ENCODE results near the gene ESF1. TPM values are rescaled to one million over a fixed set of nuclear protein-coding genes. Genes with fewer than 3 reads are reported as not detected.

The ESF1 gene
- total RNA-seq, 5 donors from 2014 or later (not counting 1 experiment from before 2014, with no cell fraction given) = 9.4 to 14.2 (median 12.2) TPM

- no peak overlapping the region for H3K4me3 ChIP-seq (ENCODE audit: control insufficient read depth in 1 of 2, extremely low read depth in 1 of 2, low read length in 1 of 2)
- no peak for ATAC-seq (replicated peaks in 1 of 4)
- peaks cover 19 to 25% of the 10 kb centered on the region in 2 donors for H3K27me3 Mint-ChIP-seq
- WGBS (ENCODE audit: insufficient coverage) = 0% methylated on average over 1 of the region's 1 CpG
- H3K27ac ChIP-seq (ENCODE audit: low read length) = no peak overlapping the region
- no peaks in the 10 kb centered on the region for H3K36me3 ChIP-seq (ENCODE audit: control insufficient read depth in 2 of 2, extremely low read depth in 1 of 2, insufficient read depth in 1 of 2, low read length in 1 of 2)
- POLR2A ChIA-PET = no interaction called here
- peaks cover 0 to 7% of the 10 kb centered on the region in 2 experiments for H3K27me3 ChIP-seq (replicated peaks in 1 of 2; ENCODE audit: control insufficient read depth in 2 of 2, extremely low read depth in 1 of 2, insufficient read depth in 2 of 2, low read length in 1 of 2)
- no peaks in the 10 kb centered on the region for H3K4me1 ChIP-seq (ENCODE audit: control insufficient read depth in 1 of 2, extremely low read depth in 1 of 2, insufficient read depth in 2 of 2, low read length in 2 of 2)
- DNase-seq = no peak
- CTCF ChIA-PET = no interaction called here
- H3K36me3 Mint-ChIP-seq = no peaks in the 10 kb centered on the region
- no peak overlapping the region for H3K27ac Mint-ChIP-seq
- no peak overlapping the region for H3K4me3 Mint-ChIP-seq
- H3K4me1 Mint-ChIP-seq = peaks cover 1 to 6% (median 5%) of the 10 kb centered on the region in 3 donors
- no peaks in the 10 kb centered on the region for H3K9me3 ChIP-seq
- H3K9me3 Mint-ChIP-seq = no peaks in the 10 kb centered on the region
Observed at GRCh38 chr20:13683833-13684232, 100.9 kb downstream of the ESF1 start.

GRCh38 chr20:13681248-13682125, 103.2 kb downstream of the ESF1 start:
- H3K36me3 Mint-ChIP-seq = no peaks in the 10 kb centered on the region
- 96% methylated on average over 2 of the region's 4 CpGs for WGBS (ENCODE audit: insufficient coverage)
- POLR2A ChIA-PET = no interaction called here

GRCh38 chr20:13678944-13679343, 105.8 kb downstream of the ESF1 start:
- no peak overlapping the region for H3K27ac ChIP-seq (ENCODE audit: low read length)
- POLR2A ChIA-PET = no interaction called here
- no peak overlapping the region for H3K27ac Mint-ChIP-seq
- H3K4me1 Mint-ChIP-seq = no peaks in the 10 kb centered on the region
- no peaks in the 10 kb centered on the region for H3K9me3 Mint-ChIP-seq
- no peaks in the 10 kb centered on the region for H3K36me3 Mint-ChIP-seq
- CTCF ChIA-PET = no interaction called here
- ATAC-seq (replicated peaks in 1 of 4) (no peak), DNase-seq (no peak)
- H3K27me3 ChIP-seq (replicated peaks in 1 of 2; ENCODE audit: control insufficient read depth in 2 of 2, extremely low read depth in 1 of 2, insufficient read depth in 2 of 2, low read length in 1 of 2) = peaks cover 0 to 3% of the 10 kb centered on the region in 2 experiments
- peaks cover 8 to 16% of the 10 kb centered on the region in 2 donors for H3K27me3 Mint-ChIP-seq
- no peak overlapping the region for H3K4me3 Mint-ChIP-seq
- H3K4me3 ChIP-seq (ENCODE audit: control insufficient read depth in 1 of 2, extremely low read depth in 1 of 2, low read length in 1 of 2) = no peak overlapping the region
- no peaks in the 10 kb centered on the region for H3K9me3 ChIP-seq
- no CpG with 5 or more reads among the region's 1 CpG for WGBS (ENCODE audit: insufficient coverage)
- H3K36me3 ChIP-seq (ENCODE audit: control insufficient read depth in 2 of 2, extremely low read depth in 1 of 2, insufficient read depth in 1 of 2, low read length in 1 of 2) = no peaks in the 10 kb centered on the region
- no peaks in the 10 kb centered on the region for H3K4me1 ChIP-seq (ENCODE audit: control insufficient read depth in 1 of 2, extremely low read depth in 1 of 2, insufficient read depth in 2 of 2, low read length in 2 of 2)

More at GRCh38 chr20:13681248-13682125, 103.2 kb downstream of the ESF1 start:
- H3K9me3 Mint-ChIP-seq = no peaks in the 10 kb centered on the region
- H3K4me1 Mint-ChIP-seq = peaks cover 1 to 6% (median 5%) of the 10 kb centered on the region in 3 donors
- H3K4me3 Mint-ChIP-seq = no peak overlapping the region
- DNase-seq (no peak), ATAC-seq (replicated peaks in 1 of 4) (no peak)
- H3K27me3 ChIP-seq (replicated peaks in 1 of 2; ENCODE audit: control insufficient read depth in 2 of 2, extremely low read depth in 1 of 2, insufficient read depth in 2 of 2, low read length in 1 of 2) = peaks cover 0 to 7% of the 10 kb centered on the region in 2 experiments
- CTCF ChIA-PET = interaction anchor here in 1 of 2 donors (0.6 to 0.7 kb wide), 2 partner anchors 13 to 213 kb away, joined by 5 to 6 read pairs; no protein-coding TSS in a partner anchor
- H3K4me3 ChIP-seq (ENCODE audit: control insufficient read depth in 1 of 2, extremely low read depth in 1 of 2, low read length in 1 of 2) = no peak overlapping the region
- peaks cover 16 to 22% of the 10 kb centered on the region in 2 donors for H3K27me3 Mint-ChIP-seq
- no peaks in the 10 kb centered on the region for H3K9me3 ChIP-seq
- H3K27ac ChIP-seq (ENCODE audit: low read length) = no peak overlapping the region
- H3K4me1 ChIP-seq (ENCODE audit: control insufficient read depth in 1 of 2, extremely low read depth in 1 of 2, insufficient read depth in 2 of 2, low read length in 2 of 2) = no peaks in the 10 kb centered on the region
- no peak overlapping the region for H3K27ac Mint-ChIP-seq
- H3K36me3 ChIP-seq (ENCODE audit: control insufficient read depth in 2 of 2, extremely low read depth in 1 of 2, insufficient read depth in 1 of 2, low read length in 1 of 2) = no peaks in the 10 kb centered on the region

GRCh38 chr20:13677241-13677640, 107.5 kb downstream of the ESF1 start:
- Mint-ChIP-seq H3K4me1 (no peaks in the 10 kb centered on the region), H3K36me3 (no peaks in the 10 kb centered on the region), H3K27me3 (peaks cover under 1 to 8% of the 10 kb centered on the region in 2 donors), H3K27ac (no peak overlapping the region), H3K4me3 (no peak overlapping the region), H3K9me3 (no peaks in the 10 kb centered on the region)
- no peak for DNase-seq
- Histone ChIP-seq H3K36me3 (ENCODE audit: control insufficient read depth in 2 of 2, extremely low read depth in 1 of 2, insufficient read depth in 1 of 2, low read length in 1 of 2) (no peaks in the 10 kb centered on the region), H3K9me3 (no peaks in the 10 kb centered on the region), H3K4me1 (ENCODE audit: control insufficient read depth in 1 of 2, extremely low read depth in 1 of 2, insufficient read depth in 2 of 2, low read length in 2 of 2) (no peaks in the 10 kb centered on the region), H3K4me3 (ENCODE audit: control insufficient read depth in 1 of 2, extremely low read depth in 1 of 2, low read length in 1 of 2) (no peak overlapping the region), H3K27me3 (replicated peaks in 1 of 2; ENCODE audit: control insufficient read depth in 2 of 2, extremely low read depth in 1 of 2, insufficient read depth in 2 of 2, low read length in 1 of 2) (no peaks in the 10 kb centered on the region), H3K27ac (ENCODE audit: low read length) (no peak overlapping the region)
- WGBS (ENCODE audit: insufficient coverage) = 97% methylated on average over 4 of the region's 4 CpGs
- ChIA-PET CTCF (no interaction called here), POLR2A (no interaction called here)
- ATAC-seq (replicated peaks in 1 of 4) = no peak

- CTCF ChIA-PET = no interaction called here
- no peaks in the 10 kb centered on the region for H3K36me3 ChIP-seq (ENCODE audit: control insufficient read depth in 2 of 2, extremely low read depth in 1 of 2, insufficient read depth in 1 of 2, low read length in 1 of 2)
- no peak overlapping the region for H3K27ac ChIP-seq (ENCODE audit: low read length)
- Mint-ChIP-seq H3K9me3 (no peaks in the 10 kb centered on the region), H3K4me3 (no peak overlapping the region), H3K27me3 (peaks cover 4 to 12% of the 10 kb centered on the region in 2 donors), H3K4me1 (no peaks in the 10 kb centered on the region), H3K27ac (no peak overlapping the region), H3K36me3 (no peaks in the 10 kb centered on the region)
- no CpG with 5 or more reads among the region's 3 CpGs for WGBS (ENCODE audit: insufficient coverage)
- ATAC-seq (replicated peaks in 1 of 4) (no peak), DNase-seq (no peak)
- H3K27me3 ChIP-seq (replicated peaks in 1 of 2; ENCODE audit: control insufficient read depth in 2 of 2, extremely low read depth in 1 of 2, insufficient read depth in 2 of 2, low read length in 1 of 2) = no peaks in the 10 kb centered on the region
- H3K4me3 ChIP-seq (ENCODE audit: control insufficient read depth in 1 of 2, extremely low read depth in 1 of 2, low read length in 1 of 2) = no peak overlapping the region
- H3K9me3 ChIP-seq = no peaks in the 10 kb centered on the region
- no peaks in the 10 kb centered on the region for H3K4me1 ChIP-seq (ENCODE audit: control insufficient read depth in 1 of 2, extremely low read depth in 1 of 2, insufficient read depth in 2 of 2, low read length in 2 of 2)
- POLR2A ChIA-PET = no interaction called here
Observed at GRCh38 chr20:13676682-13677081, 108.0 kb downstream of the ESF1 start.

GRCh38 chr20:13672690-13673089, 112.0 kb downstream of the ESF1 start:
- POLR2A ChIA-PET = no interaction called here
- Histone ChIP-seq H3K4me1 (ENCODE audit: control insufficient read depth in 1 of 2, extremely low read depth in 1 of 2, insufficient read depth in 2 of 2, low read length in 2 of 2) (no peaks in the 10 kb centered on the region), H3K9me3 (no peaks in the 10 kb centered on the region), H3K4me3 (ENCODE audit: control insufficient read depth in 1 of 2, extremely low read depth in 1 of 2, low read length in 1 of 2) (no peak overlapping the region), H3K27me3 (replicated peaks in 1 of 2; ENCODE audit: control insufficient read depth in 2 of 2, extremely low read depth in 1 of 2, insufficient read depth in 2 of 2, low read length in 1 of 2) (peaks cover 0 to 2% of the 10 kb centered on the region in 2 experiments), H3K36me3 (ENCODE audit: control insufficient read depth in 2 of 2, extremely low read depth in 1 of 2, insufficient read depth in 1 of 2, low read length in 1 of 2) (no peaks in the 10 kb centered on the region), H3K27ac (ENCODE audit: low read length) (no peak overlapping the region)
- Mint-ChIP-seq H3K4me3 (no peak overlapping the region), H3K27me3 (peaks cover 8 to 17% of the 10 kb centered on the region in 2 donors), H3K36me3 (no peaks in the 10 kb centered on the region), H3K9me3 (no peaks in the 10 kb centered on the region), H3K4me1 (no peaks in the 10 kb centered on the region), H3K27ac (no peak overlapping the region)
- 85% methylated on average over 2 of the region's 3 CpGs for WGBS (ENCODE audit: insufficient coverage)
- ATAC-seq (replicated peaks in 1 of 4) (no peak), DNase-seq (no peak)
- CTCF ChIA-PET = interaction anchor here in 1 of 2 donors (0.6 kb wide), 1 partner anchor 67 kb away, joined by 5 read pairs; no protein-coding TSS in a partner anchor

Measured in T-cell (primary cell).